HG02798 (cell line): ENCODE data around the gene TAGLN.

Experiments used
- ATAC-seq: cut with Tn5 transposase; IDR thresholded peaks from one replicate; pipeline ENCODE4 v1.9.1; 2021; ENCODE audit warnings: mild to moderate bottlenecking; ENCODE audit not compliant: unreplicated experiment, poor library complexity

TAGLN gene

GRCh38 chr11:117229411-117229810, 30.2 kb downstream of the TAGLN start:
- no peak for ATAC-seq

- no peak for ATAC-seq
These were observed 30.7 kb downstream of the TAGLN start for GRCh38 chr11:117229931-117230285.

- ATAC-seq, result peak; percentile 19
These were observed 31.3 kb downstream of the TAGLN start for GRCh38 chr11:117230286-117230961.

GRCh38 chr11:117230999-117231841, 32.0 kb downstream of the TAGLN start:
- no peak for ATAC-seq

GRCh38 chr11:117231842-117232091, 32.6 kb downstream of the TAGLN start, which contains the start of gene PCSK7:
PCSK7 (minus strand) TSS chr11:117232073; CDS start chr11:117229844, 2,229 bp downstream.
- ATAC-seq, result no peak

GRCh38 chr11:117232092-117232878, 33.1 kb downstream of the TAGLN start, which contains the start of gene RNF214:
RNF214 (plus strand) TSS chr11:117232671; CDS start chr11:117234273, 1,602 bp downstream.
- peak; percentile 80 for ATAC-seq

GRCh38 chr11:117232911-117233409, 33.8 kb downstream of the TAGLN start:
- no peak for ATAC-seq

GRCh38 chr11:117238221-117238620, 39.1 kb downstream of the TAGLN start:
- no peak for ATAC-seq

- no peak for ATAC-seq
These were observed 40.1 kb downstream of the TAGLN start for GRCh38 chr11:117239295-117239694.

- no peak for ATAC-seq
These were observed 49.2 kb downstream of the TAGLN start for GRCh38 chr11:117248341-117248740.

- ATAC-seq, result no peak
These were observed 50.4 kb downstream of the TAGLN start for GRCh38 chr11:117249571-117249970.

GRCh38 chr11:117251506-117251905, 52.3 kb downstream of the TAGLN start:
- no peak for ATAC-seq

GRCh38 chr11:117255966-117256365, 56.8 kb downstream of the TAGLN start:
- no peak for ATAC-seq

- ATAC-seq, result no peak
These were observed 57.4 kb downstream of the TAGLN start for GRCh38 chr11:117256573-117256972.
